NCI-H1092 (cell line): Measurements from ENCODE around the gene FCHO2.
"Not testable (repeated sequence)": the region's sequence is repeated elsewhere in the genome, so short reads cannot be mapped to it uniquely, and the experiment has no call there.

Experiments
- DNase-seq: peaks from one replicate; lab custom pipeline; 2025; lab: John Stamatoyannopoulos, UW

FCHO2 gene

GRCh38 chr5:72955768-72956323, at the start of gene FCHO2:
FCHO2 (plus strand) TSS chr5:72956041; CDS start chr5:72956097, 56 bp downstream.
- DNase-seq = peak; percentile 90

GRCh38 chr5:72906806-72907205, 49.0 kb upstream of the FCHO2 start:
- no peak for DNase-seq

GRCh38 chr5:72908664-72909063, 47.2 kb upstream of the FCHO2 start:
- DNase-seq = no peak

- no peak for DNase-seq
Measured at GRCh38 chr5:72917371-72917776, 38.5 kb upstream of the FCHO2 start.

- no peak for DNase-seq
Measured at GRCh38 chr5:72920690-72921502, 34.9 kb upstream of the FCHO2 start.

GRCh38 chr5:72921886-72922285, 34.0 kb upstream of the FCHO2 start:
- no peak for DNase-seq

GRCh38 chr5:72922422-72922821, 33.4 kb upstream of the FCHO2 start:
- no peak for DNase-seq

- DNase-seq = no peak
Measured at GRCh38 chr5:72925336-72926010, 30.4 kb upstream of the FCHO2 start.

- not testable (repeated sequence) for DNase-seq
Measured at GRCh38 chr5:72932686-72933085, 23.2 kb upstream of the FCHO2 start.

GRCh38 chr5:72934953-72935725, 20.7 kb upstream of the FCHO2 start:
- DNase-seq = not testable (repeated sequence)

GRCh38 chr5:72936893-72937292, 18.9 kb upstream of the FCHO2 start:
- DNase-seq = no peak

- DNase-seq = no peak
Measured at GRCh38 chr5:72937517-72938061, 18.3 kb upstream of the FCHO2 start.

- DNase-seq = no peak
Measured at GRCh38 chr5:72938206-72938605, 17.6 kb upstream of the FCHO2 start.

- no peak for DNase-seq
Measured at GRCh38 chr5:72940082-72940481, 15.8 kb upstream of the FCHO2 start.

- no peak for DNase-seq
Measured at GRCh38 chr5:72943307-72943706, 12.5 kb upstream of the FCHO2 start.

GRCh38 chr5:72947498-72947897, 8.3 kb upstream of the FCHO2 start:
- no peak for DNase-seq

GRCh38 chr5:72949481-72949880, 6.4 kb upstream of the FCHO2 start:
- no peak for DNase-seq

GRCh38 chr5:72951671-72952468, 4.0 kb upstream of the FCHO2 start:
- no peak for DNase-seq

GRCh38 chr5:72954389-72954788, 1.5 kb upstream of the FCHO2 start:
- no peak for DNase-seq

GRCh38 chr5:72955143-72955767, 586 bp upstream of the FCHO2 start:
- no peak for DNase-seq
